NCI-H1436 treated with DMSO at 0.1 percent for 48 hours (cell line): ENCODE measurements around the gene ZBP1.

Source experiments
- DNase-seq: peaks from one replicate; lab custom pipeline; 2025; lab: John Stamatoyannopoulos, UW

ZBP1 gene

GRCh38 chr20:57558614-57559288, 61.5 kb downstream of the ZBP1 start:
- no peak for DNase-seq

GRCh38 chr20:57557926-57558613, 62.2 kb downstream of the ZBP1 start:
- DNase-seq = no peak

GRCh38 chr20:57556980-57557274, 63.3 kb downstream of the ZBP1 start:
- no peak for DNase-seq

- no peak for DNase-seq
Measured at GRCh38 chr20:57555457-57556184, 64.6 kb downstream of the ZBP1 start.
